Trophoblast cell (in vitro differentiated cells and primary cell): Measurements from ENCODE around the gene C9orf78.

Experiments used
- DNase-seq, 2 donors: peaks; one replicate each; pipeline ENCODE4 v3.0.0-alpha.2; 2016
- H2AFZ ChIP-seq: 2 replicates; pipeline ENCODE4 v1.6.1; 2013; ENCODE audit warnings: low read length, moderate library complexity, mild to moderate bottlenecking; ENCODE audit not compliant: insufficient read depth, poor library complexity
- H2AK5ac ChIP-seq: 2 replicates; pipeline ENCODE4 v1.6.1; 2013; ENCODE audit warnings: mild to moderate bottlenecking, low read length
- H2BK120ac ChIP-seq: 2 replicates; pipeline ENCODE4 v1.6.1; 2013; ENCODE audit warnings: low read length, mild to moderate bottlenecking, moderate library complexity; ENCODE audit not compliant: insufficient read depth, poor library complexity
- H2BK12ac ChIP-seq: 2 replicates; pipeline ENCODE4 v1.6.1; 2013; ENCODE audit warnings: mild to moderate bottlenecking, low read length, moderate library complexity
- H2BK5ac ChIP-seq: 2 replicates; pipeline ENCODE4 v1.6.1; 2013; ENCODE audit warnings: low read length, low read depth, moderate library complexity, mild to moderate bottlenecking; ENCODE audit not compliant: poor library complexity
- H3K14ac ChIP-seq: 2 replicates; pipeline ENCODE4 v1.6.1; 2013; ENCODE audit warnings: mild to moderate bottlenecking, low read length
- H3K18ac ChIP-seq: 2 replicates; pipeline ENCODE4 v1.6.1; 2013; ENCODE audit warnings: mild to moderate bottlenecking, low read length
- H3K23ac ChIP-seq: 2 replicates; pipeline ENCODE4 v1.6.1; 2013; ENCODE audit warnings: low read length
- H3K27ac ChIP-seq: 2 replicates; pipeline ENCODE4 v1.5.1; 2013; ENCODE audit warnings: low read depth, mild to moderate bottlenecking, inconsistent platforms, low read length, moderate library complexity
- H3K27me3 ChIP-seq: 2 replicates; pipeline ENCODE4 v1.6.1; 2013; ENCODE audit warnings: inconsistent platforms, mild to moderate bottlenecking, low read length, moderate library complexity; ENCODE audit not compliant: insufficient read depth
- H3K36me3 ChIP-seq, 2 experiments: 1 replicate in 1 of 2; 2 replicates in 1 of 2; pipeline ENCODE4 v1.6.1; 2013; ENCODE audit warnings: low read length in 2 of 2, mild to moderate bottlenecking in 2 of 2, moderate library complexity in 1 of 2; ENCODE audit not compliant: insufficient read depth in 2 of 2, control insufficient read depth in 1 of 2
- H3K4ac ChIP-seq: 2 replicates; pipeline ENCODE4 v1.6.1; 2013; ENCODE audit warnings: low read depth, mild to moderate bottlenecking, low read length, moderate library complexity
- H3K4me1 ChIP-seq, 2 experiments: 1 replicate in 1 of 2; 2 replicates in 1 of 2; pipeline ENCODE4 v1.6.1; 2013; ENCODE audit warnings: low read length in 2 of 2, mild to moderate bottlenecking in 2 of 2, moderate library complexity in 1 of 2; ENCODE audit not compliant: insufficient read depth in 2 of 2, control insufficient read depth in 1 of 2
- H3K4me2 ChIP-seq: 2 replicates; pipeline ENCODE4 v1.6.1; 2013; ENCODE audit warnings: inconsistent platforms, mild to moderate bottlenecking, low read length, moderate library complexity
- H3K4me3 ChIP-seq: 2 replicates; pipeline ENCODE4 v1.5.1; 2013; ENCODE audit warnings: mild to moderate bottlenecking, low read depth, low read length, inconsistent platforms
- H3K79me1 ChIP-seq: one replicate; pipeline ENCODE4 v1.6.1; 2013; ENCODE audit warnings: low read length
- H3K79me2 ChIP-seq: 2 replicates; pipeline ENCODE4 v1.6.1; 2013; ENCODE audit warnings: low read length, mild to moderate bottlenecking; ENCODE audit not compliant: control insufficient read depth, insufficient read depth, poor library complexity
- H3K9ac ChIP-seq: 2 replicates; pipeline ENCODE4 v1.6.1; 2013; ENCODE audit warnings: mild to moderate bottlenecking, low read length
- H3K9me3 ChIP-seq: 2 replicates; pipeline ENCODE4 v1.6.1; 2013; ENCODE audit warnings: low read depth, mild to moderate bottlenecking, control low read depth, inconsistent platforms, low read length; ENCODE audit not compliant: insufficient read depth
- H4K12ac ChIP-seq: 2 replicates; pipeline ENCODE4 v1.6.1; 2013; ENCODE audit warnings: low read depth, mild to moderate bottlenecking, low read length, moderate library complexity
- H4K8ac ChIP-seq: 2 replicates; pipeline ENCODE4 v1.6.1; 2013; ENCODE audit warnings: low read depth, mild to moderate bottlenecking, low read length, moderate library complexity
- H4K91ac ChIP-seq: one replicate; pipeline ENCODE4 v1.6.1; 2013; ENCODE audit warnings: low read depth, mild to moderate bottlenecking, low read length, moderate library complexity
- WGBS: extraction: QIAGEN DNeasy Blood & Tissue Kit; methylation state at CpG from one replicate; pipeline ENCODE4 v1.1.7; 2013; ENCODE audit warnings: missing lambda C conversion rate; ENCODE audit not compliant: insufficient read length, insufficient coverage; ENCODE audit errors: extremely low coverage; 5-methylcytosine and 5-hydroxymethylcytosine counted together

C9orf78 gene

DNA sequence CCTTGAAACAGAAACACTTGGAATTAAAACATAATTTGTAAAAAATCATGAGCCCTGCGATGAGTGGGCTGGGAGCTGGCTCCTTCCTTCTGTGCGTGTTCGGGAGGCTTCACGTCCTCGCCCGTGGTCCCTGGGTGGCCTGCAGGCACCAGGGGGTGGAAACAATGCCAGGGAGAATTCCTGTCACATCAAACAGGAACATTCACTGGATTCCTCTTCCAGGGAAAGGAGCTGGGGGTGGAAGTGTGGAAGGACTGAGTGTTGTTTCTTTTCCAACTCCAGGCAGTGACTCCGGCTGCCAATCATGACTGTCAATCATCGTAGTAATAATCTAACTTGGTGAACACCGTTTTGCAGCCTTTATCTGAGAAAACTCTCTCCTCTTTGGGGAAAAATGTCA lies 21.4 kb downstream of the C9orf78 start:
- H3K27ac ChIP-seq: no peak overlapping the region
- H3K4me2 ChIP-seq: no peak overlapping the region
- no peak overlapping the region for H4K91ac ChIP-seq
- H3K4me3 ChIP-seq: no peak overlapping the region
- H2BK120ac ChIP-seq: no peak overlapping the region
- H3K27me3 ChIP-seq: no peaks in the 10 kb centered on the region
- H3K36me3 ChIP-seq: peaks cover 42 to 73% of the 10 kb centered on the region in 2 experiments
- DNase-seq: peak in 1 of 2 donors; percentile 45
- no peak overlapping the region for H2AK5ac ChIP-seq
- H3K79me1 ChIP-seq: no peaks in the 10 kb centered on the region
- H3K18ac ChIP-seq: no peak overlapping the region
- no peak overlapping the region for H2BK5ac ChIP-seq
- no CpG with 5 or more reads among the region's 9 CpGs for WGBS
- H3K23ac ChIP-seq: no peak overlapping the region
- no peak overlapping the region for H3K14ac ChIP-seq
- no peaks in the 10 kb centered on the region for H3K79me2 ChIP-seq
- no peak overlapping the region for H3K9ac ChIP-seq
- no peak overlapping the region for H4K12ac ChIP-seq
- H3K4ac ChIP-seq: no peak overlapping the region
- no peaks in the 10 kb centered on the region for H3K4me1 ChIP-seq
- peaks cover 7% of the 10 kb centered on the region for H3K9me3 ChIP-seq
- H2AFZ ChIP-seq: no peak overlapping the region
- H4K8ac ChIP-seq: no peak overlapping the region
- no peak overlapping the region for H2BK12ac ChIP-seq

DNA sequence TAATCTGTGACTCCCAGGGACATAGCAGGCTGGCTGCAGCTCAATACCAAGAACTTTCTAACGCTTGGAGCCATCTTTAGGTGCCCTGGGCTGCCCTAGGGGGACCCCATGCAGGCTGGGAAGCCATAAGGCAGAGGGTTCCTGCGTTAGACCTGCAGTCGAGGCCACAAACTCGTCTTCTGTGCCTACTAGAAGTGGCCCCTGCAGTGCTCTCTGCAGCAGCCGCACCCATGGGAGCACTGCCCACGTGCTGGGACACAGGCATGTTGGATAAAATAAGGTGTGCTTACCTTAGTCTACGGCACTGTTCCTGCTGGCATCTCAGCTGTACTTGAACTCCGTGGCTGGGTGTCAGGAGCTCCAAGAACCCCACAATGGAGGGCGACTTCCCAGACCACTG lies 22.7 kb downstream of the C9orf78 start:
- H3K18ac ChIP-seq: no peak overlapping the region
- no peaks in the 10 kb centered on the region for H3K79me2 ChIP-seq
- H2BK5ac ChIP-seq: no peak overlapping the region
- no peak overlapping the region for H4K8ac ChIP-seq
- H2AFZ ChIP-seq: no peak overlapping the region
- no peak overlapping the region for H2BK12ac ChIP-seq
- H3K14ac ChIP-seq: no peak overlapping the region
- no peak overlapping the region for H3K27ac ChIP-seq
- no peaks in the 10 kb centered on the region for H3K79me1 ChIP-seq
- H3K9me3 ChIP-seq: peaks cover 7% of the 10 kb centered on the region
- H3K4ac ChIP-seq: no peak overlapping the region
- H2AK5ac ChIP-seq: no peak overlapping the region
- no peak for DNase-seq
- no peak overlapping the region for H2BK120ac ChIP-seq
- H3K36me3 ChIP-seq: peaks cover 37 to 67% of the 10 kb centered on the region in 2 experiments
- H3K4me1 ChIP-seq: no peaks in the 10 kb centered on the region
- H3K23ac ChIP-seq: no peak overlapping the region
- H4K12ac ChIP-seq: no peak overlapping the region
- H3K4me3 ChIP-seq: no peak overlapping the region
- no peaks in the 10 kb centered on the region for H3K27me3 ChIP-seq
- H4K91ac ChIP-seq: no peak overlapping the region
- WGBS: no CpG with 5 or more reads among the region's 9 CpGs
- no peak overlapping the region for H3K9ac ChIP-seq
- no peak overlapping the region for H3K4me2 ChIP-seq

DNA sequence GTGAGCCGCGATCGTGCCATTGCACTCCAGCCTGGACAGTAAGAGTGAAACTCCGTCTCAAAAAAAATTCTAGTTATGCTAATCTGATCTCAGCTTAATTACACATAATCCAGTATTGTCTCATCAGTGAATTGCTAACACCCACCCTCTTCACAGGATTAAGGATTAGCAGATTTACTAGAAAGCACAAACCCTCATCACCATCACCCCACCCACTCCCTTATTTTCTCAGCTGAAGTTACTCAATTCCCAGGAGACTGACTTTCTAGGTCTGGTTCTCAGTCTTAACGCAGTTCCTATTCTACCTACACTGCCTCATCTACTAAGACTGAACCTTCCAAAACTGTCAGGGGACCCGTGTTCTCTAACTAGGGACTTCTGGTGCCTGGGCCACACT lies 23.1 kb downstream of the C9orf78 start:
- Histone ChIP-seq H3K27me3 (no peaks in the 10 kb centered on the region), H3K4ac (no peak overlapping the region), H2BK12ac (no peak overlapping the region), H3K14ac (no peak overlapping the region), H3K36me3 (peaks cover 38 to 68% of the 10 kb centered on the region in 2 experiments), H3K18ac (no peak overlapping the region), H3K4me3 (no peak overlapping the region), H4K12ac (no peak overlapping the region), H2AFZ (no peak overlapping the region), H3K79me1 (no peaks in the 10 kb centered on the region), H3K23ac (no peak overlapping the region), H2BK120ac (no peak overlapping the region), H2BK5ac (no peak overlapping the region), H3K4me2 (no peak overlapping the region), H3K9me3 (peaks cover 5% of the 10 kb centered on the region), H3K27ac (no peak overlapping the region), H2AK5ac (no peak overlapping the region), H4K91ac (no peak overlapping the region), H4K8ac (no peak overlapping the region), H3K79me2 (no peaks in the 10 kb centered on the region), H3K4me1 (no peaks in the 10 kb centered on the region), H3K9ac (no peak overlapping the region)
- no peak for DNase-seq
- no CpG with 5 or more reads among the region's 6 CpGs for WGBS

DNA sequence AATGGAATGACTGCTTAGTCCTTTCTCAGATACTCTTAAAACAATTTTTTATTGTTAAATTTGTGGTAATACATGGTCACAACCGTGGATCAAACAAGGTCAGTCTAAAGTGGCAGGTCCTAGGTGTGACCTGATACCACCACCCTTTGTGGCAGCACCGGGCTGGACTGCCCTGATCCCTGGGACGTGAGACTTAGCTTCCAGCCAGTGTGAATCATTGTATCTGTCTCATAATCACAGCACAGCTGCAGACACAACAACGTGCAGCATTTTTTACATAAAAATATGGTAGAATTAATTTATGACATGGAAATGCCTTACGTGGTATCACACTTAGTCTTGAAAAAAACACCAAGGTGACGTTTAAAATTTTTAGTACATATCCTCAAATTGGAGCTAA lies 24.3 kb downstream of the C9orf78 start:
- Histone ChIP-seq H2BK12ac (no peak overlapping the region), H2BK120ac (no peak overlapping the region), H2AK5ac (no peak overlapping the region), H4K8ac (no peak overlapping the region), H3K27ac (no peak overlapping the region), H3K79me1 (no peaks in the 10 kb centered on the region), H3K36me3 (peaks cover 36 to 58% of the 10 kb centered on the region in 2 experiments), H3K9ac (no peak overlapping the region), H3K4ac (no peak overlapping the region), H3K4me2 (no peak overlapping the region), H3K79me2 (no peaks in the 10 kb centered on the region), H4K91ac (no peak overlapping the region), H3K4me3 (no peak overlapping the region), H4K12ac (no peak overlapping the region), H3K23ac (no peak overlapping the region), H2AFZ (no peak overlapping the region), H3K9me3 (peaks cover 5% of the 10 kb centered on the region), H3K18ac (no peak overlapping the region), H3K14ac (no peak overlapping the region), H3K27me3 (no peaks in the 10 kb centered on the region), H2BK5ac (no peak overlapping the region), H3K4me1 (no peaks in the 10 kb centered on the region)
- no CpG with 5 or more reads among the region's 6 CpGs for WGBS
- peak; percentile 27 to 71 for DNase-seq
